HepG2 (cell line): ENCODE data around the gene ARVCF. TPM values are rescaled to one million over a fixed set of nuclear protein-coding genes. Genes with fewer than 3 reads are reported as not detected.

ENCODE experiments used
- CC2D1A ChIP-seq: sonication (generic); formaldehyde crosslinking; IDR thresholded peaks from 2 replicates; pipeline ENCODE4 v1.8.1; 2023; ENCODE audit warnings: mild to moderate bottlenecking, missing genetic modification reagents
- FLYWCH1 ChIP-seq: sonication (generic); formaldehyde crosslinking; IDR thresholded peaks from 2 replicates; pipeline ENCODE4 v1.8.1; 2023; ENCODE audit warnings: mild to moderate bottlenecking, missing genetic modification reagents
- FOSL2 ChIP-seq: sonication (generic); formaldehyde crosslinking; IDR thresholded peaks from 2 replicates; pipeline ENCODE4 v1.4.0; 2020; ENCODE audit warnings: missing genetic modification reagents
- KDM5A ChIP-seq: fragments of 200-600 bp; sonication (generic); IDR thresholded peaks from 2 replicates; pipeline ENCODE4 v1.7.0; 2018; ENCODE audit warnings: antibody characterized with exemption, mild to moderate bottlenecking, low read length, borderline replicate concordance
- MTA3 ChIP-seq: sonication (generic); formaldehyde crosslinking; IDR thresholded peaks from 2 replicates; pipeline ENCODE4 v1.4.0; 2020; ENCODE audit warnings: missing genetic modification reagents
- PCBP2 ChIP-seq: fragments of 200-400 bp; formaldehyde crosslinking; optimal IDR thresholded peaks from 2 replicates; pipeline ENCODE3; 2018; ENCODE audit warnings: low read length, low read depth; ENCODE audit not compliant: poor library complexity, severe bottlenecking
- RBM39 ChIP-seq: fragments of 200-400 bp; formaldehyde crosslinking; IDR thresholded peaks from one replicate; pipeline ENCODE4 v1.6.1; 2018; ENCODE audit warnings: antibody characterized with exemption, mild to moderate bottlenecking, low read depth, low read length; ENCODE audit not compliant: poor library complexity, severe bottlenecking
- SSRP1 ChIP-seq: IDR thresholded peaks from 2 replicates; pipeline ENCODE4 v1.6.1; 2016; ENCODE audit warnings: control low read depth
- SUZ12 ChIP-seq: fragments of 150-350 bp; IDR thresholded peaks from 2 replicates; pipeline ENCODE4 v1.6.1; 2014; ENCODE audit warnings: low read depth, low read length
- ZNF607 ChIP-seq: sonication (generic); formaldehyde crosslinking; IDR thresholded peaks from 2 replicates; pipeline ENCODE4 v1.5.1; 2020; ENCODE audit warnings: missing genetic modification reagents, mild to moderate bottlenecking, borderline replicate concordance
- ZNF652 ChIP-seq: IDR thresholded peaks from 2 replicates; pipeline ENCODE4 v1.6.1; 2016; ENCODE audit warnings: low read depth, borderline replicate concordance
- ZNF768 ChIP-seq: sonication (generic); formaldehyde crosslinking; IDR thresholded peaks from 2 replicates; pipeline ENCODE4 v1.4.0; 2020; ENCODE audit warnings: missing genetic modification reagents
- ZNF788 ChIP-seq: sonication (generic); formaldehyde crosslinking; IDR thresholded peaks from 2 replicates; pipeline ENCODE4 v1.5.0; 2020; ENCODE audit warnings: mild to moderate bottlenecking, missing genetic modification reagents, borderline replicate concordance
- polyA plus RNA-seq, 8 experiments: library from polyadenylated mRNA; depleted of rRNA in 3 of 8; stranded (reverse) in 7 of 8; unstranded in 1 of 8; fragments of >200 nt; fragmentation: Illumina TruSeq in 4 of 8; extraction: Trizol in 4 of 8; gene quantifications; 2 replicates each; pipeline versions ENCODE4 v1.2.1 to v1.2.3, GENCODE V29; 2011 to 2016; ENCODE audit warnings: low read depth in 4 of 8, missing spikeins in 1 of 8, mixed read lengths in 1 of 8; ENCODE audit not compliant: insufficient read depth in 1 of 8
- total RNA-seq, 5 experiments: library from RNA; depleted of rRNA; stranded (reverse); fragments of >200 nt; fragmentation: Illumina TruSeq; extraction: Trizol; gene quantifications; 2 replicates each; pipeline ENCODE4 v1.2.3, GENCODE V29; 2016; ENCODE audit warnings: low read depth in 1 of 5
- TF ChIP-seq, protein P1 (sequence below): sonication (generic); formaldehyde crosslinking; IDR thresholded peaks from 2 replicates; pipeline ENCODE4 v1.9.0; 2021; ENCODE audit warnings: missing genetic modification reagents, mild to moderate bottlenecking, borderline replicate concordance
- TF ChIP-seq, protein P2 (sequence below): IDR thresholded peaks from 2 replicates; pipeline ENCODE4 v1.6.1; 2016; ENCODE audit warnings: missing biosample characterization, missing genetic modification reagents, low read depth
- TF ChIP-seq, protein P3 (sequence below): sonication (generic); formaldehyde crosslinking; IDR thresholded peaks from 2 replicates; pipeline ENCODE4 v1.8.0; 2022; ENCODE audit warnings: mild to moderate bottlenecking, missing genetic modification reagents, borderline replicate concordance
- TF ChIP-seq, protein P4 (sequence below): IDR thresholded peaks from 2 replicates; pipeline ENCODE4 v1.6.1; 2018; ENCODE audit warnings: missing genetic modification reagents
- TF ChIP-seq, protein P5 (sequence below): sonication (generic); formaldehyde crosslinking; IDR thresholded peaks from 2 replicates; pipeline ENCODE4 v1.4.0; 2020; ENCODE audit warnings: missing genetic modification reagents, low read depth, mild to moderate bottlenecking, borderline replicate concordance

The ARVCF gene
- total and polyA plus RNA-seq, 2 of the 13 experiments (the other 11 are each of a cell fraction or from before 2014, with no cell fraction given), result 16.4 to 17.7 TPM

DNA sequence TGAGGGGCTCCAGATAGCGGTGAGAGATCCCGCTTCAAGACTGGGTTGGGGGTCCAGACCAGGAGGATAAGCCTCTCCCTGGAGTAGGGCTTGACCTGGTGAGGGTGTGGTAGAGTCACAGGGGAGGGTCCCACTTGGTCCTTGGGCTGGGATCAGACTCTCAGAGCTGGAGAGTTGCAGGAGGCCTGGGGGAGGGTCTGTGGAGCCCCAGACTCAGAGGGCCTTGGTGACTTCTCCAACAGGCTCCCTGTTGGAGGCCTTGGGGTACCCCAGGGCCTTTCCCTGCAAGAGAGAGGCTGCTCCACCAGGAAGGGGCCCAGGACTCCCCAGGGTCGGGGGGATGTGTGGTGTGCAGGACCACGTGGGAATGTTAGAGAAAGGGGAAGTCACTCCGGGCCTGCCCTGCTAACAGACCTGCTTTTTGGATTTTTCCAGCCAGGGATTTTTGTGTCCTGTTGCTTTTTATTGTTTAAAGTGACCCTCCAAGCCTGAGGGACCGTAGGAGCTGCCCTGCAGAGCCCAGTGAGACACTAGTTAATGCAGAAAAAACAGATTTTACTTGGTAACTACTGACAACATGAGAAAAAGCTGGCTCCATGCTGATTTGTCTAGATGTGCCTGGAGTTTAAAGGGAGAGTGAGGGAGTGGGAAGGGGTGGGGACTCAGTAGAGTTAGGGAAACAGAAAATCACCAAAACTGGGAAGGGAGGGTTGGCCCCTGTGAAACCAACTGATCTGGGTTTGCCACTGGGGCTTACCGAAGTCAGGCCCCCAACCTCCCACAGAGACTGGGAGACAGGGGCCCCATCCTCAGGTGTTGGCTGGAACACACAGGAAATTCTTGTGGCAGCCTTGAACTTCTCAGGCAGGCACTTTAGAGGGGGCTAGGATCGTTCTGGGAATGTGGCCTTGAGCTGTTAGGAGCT is 74.2 kb downstream of the ARVCF start (continued):
- TF ChIP-seq, protein P1, sequence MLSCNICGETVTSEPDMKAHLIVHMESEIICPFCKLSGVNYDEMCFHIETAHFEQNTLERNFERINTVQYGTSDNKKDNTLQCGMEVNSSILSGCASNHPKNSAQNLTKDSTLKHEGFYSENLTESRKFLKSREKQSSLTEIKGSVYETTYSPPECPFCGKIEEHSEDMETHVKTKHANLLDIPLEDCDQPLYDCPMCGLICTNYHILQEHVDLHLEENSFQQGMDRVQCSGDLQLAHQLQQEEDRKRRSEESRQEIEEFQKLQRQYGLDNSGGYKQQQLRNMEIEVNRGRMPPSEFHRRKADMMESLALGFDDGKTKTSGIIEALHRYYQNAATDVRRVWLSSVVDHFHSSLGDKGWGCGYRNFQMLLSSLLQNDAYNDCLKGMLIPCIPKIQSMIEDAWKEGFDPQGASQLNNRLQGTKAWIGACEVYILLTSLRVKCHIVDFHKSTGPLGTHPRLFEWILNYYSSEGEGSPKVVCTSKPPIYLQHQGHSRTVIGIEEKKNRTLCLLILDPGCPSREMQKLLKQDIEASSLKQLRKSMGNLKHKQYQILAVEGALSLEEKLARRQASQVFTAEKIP (CRISPR knock-in tag), result no peak
- TF ChIP-seq, protein P2, sequence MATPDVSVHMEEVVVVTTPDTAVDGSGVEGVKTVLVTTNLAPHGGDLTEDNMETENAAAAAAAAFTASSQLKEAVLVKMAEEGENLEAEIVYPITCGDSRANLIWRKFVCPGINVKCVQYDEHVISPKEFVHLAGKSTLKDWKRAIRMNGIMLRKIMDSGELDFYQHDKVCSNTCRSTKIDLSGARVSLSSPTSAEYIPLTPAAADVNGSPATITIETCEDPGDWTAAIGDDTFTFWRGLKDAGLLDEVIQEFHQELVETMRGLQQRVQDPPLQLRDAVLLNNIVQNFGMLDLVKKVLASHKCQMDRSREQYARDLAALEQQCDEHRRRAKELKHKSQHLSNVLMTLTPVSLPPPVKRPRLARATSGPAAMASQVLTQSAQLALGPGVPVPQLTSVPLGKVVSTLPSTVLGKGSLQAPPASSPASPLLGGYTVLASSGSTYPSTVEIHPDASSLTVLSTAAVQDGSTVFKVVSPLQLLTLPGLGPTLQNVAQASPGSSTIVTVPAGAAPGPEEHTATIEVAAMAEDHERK (CRISPR knock-in tag), result no peak
- TF ChIP-seq CC2D1A (no peak), ZNF788 (CRISPR knock-in tag) (0 out of 2 replicates have a peak, but pooled peaks have one; percentile 3), MTA3 (CRISPR knock-in tag) (no peak), FLYWCH1 (CRISPR knock-in tag) (no peak), PCBP2 (no peak), KDM5A (0 out of 2 replicates have a peak, but pooled peaks have one; percentile 11), ZNF607 (CRISPR knock-in tag) (peak; percentile 15; the same call in 1 of the 2 replicates), SSRP1 (CRISPR knock-in tag) (no peak), FOSL2 (CRISPR knock-in tag) (no peak), RBM39 (no peak), SUZ12 (no peak), ZNF652 (no peak), ZNF768 (CRISPR knock-in tag) (0 out of 2 replicates have a peak, but pooled peaks have one; percentile 1)
- TF ChIP-seq, protein P3, sequence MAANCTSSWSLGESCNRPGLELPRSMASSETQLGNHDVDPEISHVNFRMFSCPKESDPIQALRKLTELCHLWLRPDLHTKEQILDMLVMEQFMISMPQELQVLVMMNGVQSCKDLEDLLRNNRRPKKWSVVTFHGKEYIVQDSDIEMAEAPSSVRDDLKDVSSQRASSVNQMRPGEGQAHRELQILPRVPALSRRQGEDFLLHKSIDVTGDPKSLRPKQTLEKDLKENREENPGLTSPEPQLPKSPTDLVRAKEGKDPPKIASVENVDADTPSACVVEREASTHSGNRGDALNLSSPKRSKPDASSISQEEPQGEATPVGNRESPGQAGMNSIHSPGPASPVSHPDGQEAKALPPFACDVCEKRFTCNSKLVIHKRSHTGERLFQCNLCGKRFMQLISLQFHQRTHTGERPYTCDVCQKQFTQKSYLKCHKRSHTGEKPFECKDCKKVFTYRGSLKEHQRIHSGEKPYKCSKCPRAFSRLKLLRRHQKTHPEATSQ (CRISPR knock-in tag), result no peak
- TF ChIP-seq, protein P4, sequence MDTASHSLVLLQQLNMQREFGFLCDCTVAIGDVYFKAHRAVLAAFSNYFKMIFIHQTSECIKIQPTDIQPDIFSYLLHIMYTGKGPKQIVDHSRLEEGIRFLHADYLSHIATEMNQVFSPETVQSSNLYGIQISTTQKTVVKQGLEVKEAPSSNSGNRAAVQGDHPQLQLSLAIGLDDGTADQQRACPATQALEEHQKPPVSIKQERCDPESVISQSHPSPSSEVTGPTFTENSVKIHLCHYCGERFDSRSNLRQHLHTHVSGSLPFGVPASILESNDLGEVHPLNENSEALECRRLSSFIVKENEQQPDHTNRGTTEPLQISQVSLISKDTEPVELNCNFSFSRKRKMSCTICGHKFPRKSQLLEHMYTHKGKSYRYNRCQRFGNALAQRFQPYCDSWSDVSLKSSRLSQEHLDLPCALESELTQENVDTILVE (CRISPR knock-in tag), result no peak
- TF ChIP-seq, protein P5, sequence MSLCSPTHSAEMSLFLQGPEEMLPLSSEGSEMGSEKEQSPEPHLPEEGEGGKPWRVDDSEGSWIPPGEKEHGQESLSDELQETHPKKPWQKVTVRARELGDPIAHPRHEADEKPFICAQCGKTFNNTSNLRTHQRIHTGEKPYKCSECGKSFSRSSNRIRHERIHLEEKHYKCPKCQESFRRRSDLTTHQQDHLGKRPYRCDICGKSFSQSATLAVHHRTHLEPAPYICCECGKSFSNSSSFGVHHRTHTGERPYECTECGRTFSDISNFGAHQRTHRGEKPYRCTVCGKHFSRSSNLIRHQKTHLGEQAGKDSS (CRISPR knock-in tag), result no peak
